Endothelial cell of umbilical vein (primary cell): Measurements from ENCODE around the gene SPAG9. TPM values are rescaled to one million over a fixed set of nuclear protein-coding genes. Genes with fewer than 3 reads are reported as not detected.

Experiments used
- BruUV-seq: library from RNA; stranded (reverse); fragments of 400-500 nt; replicated peaks from 2 replicates; lab custom pipeline; 2021; lab: Mats Ljungman, UMichigan
- CTCF ChIA-PET: fragments of 300-600, 350-600 bp; sonication (Branson Sonifier 250); formaldehyde crosslinking; loops from one replicate; lab custom pipeline; 2021; ENCODE audit warnings: antibody characterized with exemption, inconsistent platforms; lab: Charles Lee
- POLR2A ChIA-PET: fragments of 300-600, 350-600 bp; sonication (Branson Sonifier 250); formaldehyde crosslinking; loops from one replicate; lab custom pipeline; 2021; ENCODE audit warnings: antibody characterized with exemption, inconsistent platforms; lab: Charles Lee
- DNase-seq: peaks from one replicate; pipeline ENCODE4 v3.0.0-alpha.2; 2011; ENCODE audit warnings: low read depth, low spot score
- FAIRE-seq: peaks from 2 replicates; lab custom pipeline; 2011; peaks lifted over from hg19 to GRCh38; lab: Jason Lieb, UNC
- H2AFZ ChIP-seq: 2 replicates; pipeline ENCODE4 v1.6.0; 2012; ENCODE audit warnings: low read depth, low read length, control low read depth, inconsistent platforms
- H3K27ac ChIP-seq: 2 replicates; pipeline ENCODE4 v1.5.1; 2011; ENCODE audit warnings: low read depth, mild to moderate bottlenecking, control low read depth, low read length, moderate library complexity; ENCODE audit not compliant: insufficient read depth
- H3K27me3 ChIP-seq, 2 experiments: 2 replicates each; pipeline versions ENCODE4 v1.6.0 to v1.6.1; 2011; ENCODE audit warnings: low read length in 2 of 2, mixed read lengths in 1 of 2; ENCODE audit not compliant: control insufficient read depth in 2 of 2, insufficient read depth in 2 of 2
- H3K36me3 ChIP-seq, 2 experiments: 2 replicates in 1 of 2; 3 replicates in 1 of 2; pipeline ENCODE4 v1.5.1; 2011; ENCODE audit warnings: low read length in 2 of 2, mild to moderate bottlenecking in 1 of 2, moderate library complexity in 1 of 2; ENCODE audit not compliant: control insufficient read depth in 2 of 2, insufficient read depth in 2 of 2; ENCODE audit errors: extremely low read depth in 1 of 2
- H3K4me1 ChIP-seq: 3 replicates; pipeline ENCODE4 v1.5.1; 2011; ENCODE audit warnings: mild to moderate bottlenecking, low read length; ENCODE audit not compliant: control insufficient read depth, insufficient read depth; ENCODE audit errors: extremely low read depth
- H3K4me2 ChIP-seq: 2 replicates; pipeline ENCODE4 v1.6.1; 2011; ENCODE audit warnings: low read length, control low read depth, mixed read lengths; ENCODE audit not compliant: insufficient read depth
- H3K4me3 ChIP-seq, 3 experiments: fragments of 200-600 bp in 1 of 3; sonication (generic), shearing (Covaris generic) in 1 of 3; replicated peaks in 1 of 3; 2 replicates each; pipeline ENCODE4 v1.5.1; 2011 to 2016; ENCODE audit warnings: control low read depth in 3 of 3, low read length in 3 of 3, mild to moderate bottlenecking in 2 of 3, inconsistent platforms in 1 of 3, low read depth in 1 of 3, moderate library complexity in 1 of 3; ENCODE audit not compliant: insufficient read depth in 1 of 3
- H3K79me2 ChIP-seq: 2 replicates; pipeline ENCODE4 v1.6.0; 2012; ENCODE audit warnings: low read length, inconsistent platforms; ENCODE audit not compliant: control insufficient read depth, insufficient read depth
- H3K9ac ChIP-seq: replicated peaks from 2 replicates; pipeline ENCODE3; 2011; ENCODE audit warnings: low read length, control low read depth; ENCODE audit not compliant: insufficient read depth; ENCODE audit errors: extremely low read depth
- H3K9me1 ChIP-seq: replicated peaks from 3 replicates; pipeline ENCODE4 v1.6.0; 2011; ENCODE audit warnings: mild to moderate bottlenecking, low read length; ENCODE audit not compliant: control insufficient read depth, insufficient read depth; ENCODE audit errors: extremely low read depth
- H3K9me3 ChIP-seq: replicated peaks from 2 replicates; pipeline ENCODE4 v1.5.1; 2012; ENCODE audit warnings: low read length, inconsistent platforms; ENCODE audit not compliant: control insufficient read depth, insufficient read depth
- H4K20me1 ChIP-seq: replicated peaks from 2 replicates; pipeline ENCODE3; 2011; ENCODE audit warnings: mild to moderate bottlenecking, low read length; ENCODE audit not compliant: control insufficient read depth, insufficient read depth; ENCODE audit errors: extremely low read depth
- MYC ChIP-seq: IDR thresholded peaks from one replicate; pipeline ENCODE4 v1.6.1; 2011; ENCODE audit warnings: mild to moderate bottlenecking, low read depth, low read length
- POLR2A ChIP-seq: IDR thresholded peaks from 2 replicates; pipeline ENCODE4 v1.6.1; 2012; ENCODE audit warnings: low read depth, mild to moderate bottlenecking, control low read depth, low read length
- dilution Hi-C: fragments of 300-500 bp; cut with MboI; formaldehyde crosslinking; loops from one replicate; pipeline ENCODE4 v1.15.0; 2019; ENCODE audit warnings: low sequenced_read_pairs; ENCODE audit not compliant: extremely low pct_ligation_motif_present
- intact Hi-C: fragments of 100-400 bp; cut with micrococcal nuclease; formaldehyde crosslinking; loops from one replicate; pipeline ENCODE4 v1.10.0; 2022
- polyA plus RNA-seq, 4 experiments: library from polyadenylated mRNA; depleted of rRNA in 3 of 4; stranded (reverse) in 3 of 4; unstranded in 1 of 4; fragments of >200 nt; gene quantifications; 2 replicates each; pipeline versions ENCODE4 v1.2.1 to v1.2.3, GENCODE V29; 2011 to 2012; ENCODE audit warnings: missing spikeins in 1 of 4
- total RNA-seq: library from RNA; stranded (reverse); gene quantifications from 2 replicates; pipeline ENCODE4 v1.2.3, GENCODE V29; 2021

SPAG9 gene
- total and polyA plus RNA-seq, 2 donors (not counting 3 experiments of a cell fraction or from before 2014, with no cell fraction given): 16.5 to 75.0 TPM

DNA sequence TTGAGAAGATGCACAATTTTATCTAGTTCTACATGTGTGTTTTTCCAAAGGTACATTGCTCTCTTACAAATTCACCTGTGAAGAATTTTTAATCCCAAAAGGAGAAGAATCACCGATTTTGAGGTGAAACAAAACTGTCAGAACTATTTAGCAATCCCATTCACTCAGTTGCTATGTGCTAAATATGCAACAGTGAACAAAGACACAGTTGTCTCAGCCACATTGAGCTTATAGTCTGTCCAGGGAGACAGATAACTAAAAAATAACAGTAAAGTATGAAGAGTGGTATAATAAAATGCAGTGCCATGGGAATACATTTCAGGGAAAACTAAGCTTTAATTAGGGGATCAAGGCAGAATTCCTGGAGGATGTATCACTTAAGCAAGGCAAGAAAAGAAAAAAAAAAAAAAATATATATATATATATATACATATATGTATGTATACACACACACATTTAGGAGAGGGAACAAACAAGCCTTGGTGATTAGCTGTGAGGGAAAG lies 110.4 kb downstream of the SPAG9 start:
- H3K27ac ChIP-seq: no peak overlapping the region
- no TSS peak for BruUV-seq
- H2AFZ ChIP-seq: no peak overlapping the region
- H3K9me1 ChIP-seq: peaks cover 2% of the 10 kb centered on the region
- ChIA-PET POLR2A (interaction anchor here (0.7 kb wide), 1 partner anchor 562 kb away, joined by 3 read pairs; no protein-coding TSS in a partner anchor), CTCF (interaction anchor here (1.1 to 3.0 kb wide), 7 partner anchors 9 to 143 kb away, joined by 3 to 13 read pairs (median 4); partner anchors contain the start of gene NME1)
- peaks cover 5% of the 10 kb centered on the region for H3K4me1 ChIP-seq
- H3K9ac ChIP-seq: no peak overlapping the region
- no peak for FAIRE-seq
- no peaks in the 10 kb centered on the region for H4K20me1 ChIP-seq
- H3K36me3 ChIP-seq: peaks cover 2 to 5% of the 10 kb centered on the region in 2 experiments
- no peak overlapping the region for H3K4me2 ChIP-seq
- no peak for DNase-seq
- no peaks in the 10 kb centered on the region for H3K27me3 ChIP-seq
- H3K4me3 ChIP-seq: no peak overlapping the region
- no peak for TF ChIP-seq MYC
- H3K79me2 ChIP-seq: no peaks in the 10 kb centered on the region
- dilution Hi-C loops (no loop called here), intact Hi-C loops (no loop called here)
- no peaks in the 10 kb centered on the region for H3K9me3 ChIP-seq

- POLR2A ChIA-PET: no interaction called here
- Histone ChIP-seq H3K9me3 (no peaks in the 10 kb centered on the region), H3K4me2 (no peak overlapping the region), H3K9me1 (peaks cover 2% of the 10 kb centered on the region), H2AFZ (no peak overlapping the region), H3K4me3 (no peak overlapping the region), H3K27me3 (no peaks in the 10 kb centered on the region), H4K20me1 (no peaks in the 10 kb centered on the region), H3K9ac (no peak overlapping the region), H3K4me1 (peaks cover 5% of the 10 kb centered on the region), H3K36me3 (peaks cover 2 to 7% of the 10 kb centered on the region in 2 experiments), H3K79me2 (no peaks in the 10 kb centered on the region), H3K27ac (no peak overlapping the region)
- intact Hi-C loops: loop anchor here (10.0 kb wide), 1 partner anchor 528 kb away; no protein-coding TSS in a partner anchor
- no peak for FAIRE-seq
- peak; percentile 21 for DNase-seq
- no TSS peak for BruUV-seq
- dilution Hi-C loops: no loop called here
- CTCF ChIA-PET: interaction anchor here (1.2 to 9.6 kb wide), 5 partner anchors 30 to 146 kb away, joined by 3 to 140 read pairs (median 5); partner anchors contain the start of gene NME1
- no peak for TF ChIP-seq POLR2A
Measured at GRCh38 chr17:51006601-51007000, 114.1 kb downstream of the SPAG9 start.
